NCI-H345 treated with DMSO at 0.1 percent for 48 hours (cell line): Measurements from ENCODE around the gene NEU1.

ENCODE experiments used
- DNase-seq: peaks from one replicate; lab custom pipeline; 2025; ENCODE audit not compliant: unreplicated experiment; lab: John Stamatoyannopoulos, UW

Gene NEU1

GRCh38 chr6:31896856-31897611 is 34.4 kb upstream of the NEU1 start:
- no peak for DNase-seq

- DNase-seq = no peak
Observed at GRCh38 chr6:31896493-31896855, 33.9 kb upstream of the NEU1 start.

DNA sequence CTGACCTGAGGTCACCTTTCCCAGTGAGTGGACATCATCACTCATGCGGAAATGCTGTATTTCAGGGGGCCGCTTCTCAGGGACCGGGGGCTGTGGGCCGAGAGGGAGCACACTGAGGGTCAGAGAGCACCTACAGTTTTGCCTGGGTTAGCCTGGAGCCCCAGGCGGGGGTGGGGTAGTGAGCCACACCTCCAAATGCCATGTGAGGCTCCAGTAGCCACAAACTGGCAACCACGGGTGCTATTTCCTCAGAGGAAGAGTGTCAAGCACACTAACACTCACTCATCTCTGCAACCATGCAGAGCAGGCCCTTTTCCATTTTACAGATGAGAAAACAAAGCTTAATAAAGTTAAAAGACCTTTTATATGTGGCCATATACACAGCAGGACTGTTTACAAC is 30.2 kb upstream of the NEU1 start:
- no peak for DNase-seq

GRCh38 chr6:31889331-31889972 is 26.8 kb upstream of the NEU1 start:
- no peak for DNase-seq

GRCh38 chr6:31888276-31889258 is 25.9 kb upstream of the NEU1 start:
- DNase-seq = no peak

- DNase-seq = no peak
Observed at GRCh38 chr6:31887173-31888007, 24.8 kb upstream of the NEU1 start.

DNA sequence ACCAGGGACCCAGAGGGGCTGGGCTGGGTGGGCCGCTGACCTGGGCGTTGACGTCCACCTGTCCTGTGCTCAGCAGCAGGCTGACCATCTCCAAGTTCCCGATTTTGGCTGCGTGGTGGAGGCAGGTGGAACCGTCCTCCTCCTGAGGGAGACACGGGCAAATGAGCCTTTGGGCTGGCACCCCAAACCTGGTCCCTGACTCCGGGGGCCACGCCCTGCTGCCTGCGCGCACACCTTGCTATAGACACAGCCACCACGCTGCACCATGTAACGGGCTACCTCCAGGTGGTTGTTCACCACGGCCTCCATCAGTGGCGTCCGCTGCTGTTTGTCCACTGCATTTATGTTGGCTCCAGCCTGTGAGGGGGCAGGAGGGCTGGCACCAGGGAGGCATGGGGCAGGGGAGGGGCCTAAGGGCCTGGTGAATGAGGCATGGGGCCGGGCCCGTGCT is 23.9 kb upstream of the NEU1 start:
- no peak for DNase-seq

DNA sequence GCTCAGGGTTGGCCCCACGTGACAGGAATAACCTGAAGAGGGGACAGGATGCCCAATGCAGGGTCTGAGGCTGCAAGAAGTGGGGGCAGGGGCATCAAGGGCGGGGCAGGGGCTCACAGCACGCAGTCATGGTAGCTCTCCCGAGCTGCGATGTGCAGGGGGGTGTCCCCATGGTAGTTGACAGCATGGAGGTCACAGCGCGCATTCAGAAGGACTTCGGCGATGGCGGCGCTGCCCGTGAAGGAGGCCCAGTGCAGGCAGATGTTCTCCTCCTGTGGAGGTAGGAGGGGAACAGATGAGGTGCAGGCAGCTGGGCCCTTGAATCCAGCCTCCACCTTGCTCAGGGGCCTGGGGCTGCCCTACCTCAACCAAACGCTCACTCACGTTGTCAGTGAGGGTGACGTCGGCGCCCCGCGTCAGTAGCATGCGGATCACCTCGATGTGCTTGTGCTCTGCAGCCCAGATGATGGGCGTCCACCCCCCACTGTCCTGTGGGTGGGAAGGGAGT is 22.0 kb upstream of the NEU1 start:
- no peak for DNase-seq

DNA sequence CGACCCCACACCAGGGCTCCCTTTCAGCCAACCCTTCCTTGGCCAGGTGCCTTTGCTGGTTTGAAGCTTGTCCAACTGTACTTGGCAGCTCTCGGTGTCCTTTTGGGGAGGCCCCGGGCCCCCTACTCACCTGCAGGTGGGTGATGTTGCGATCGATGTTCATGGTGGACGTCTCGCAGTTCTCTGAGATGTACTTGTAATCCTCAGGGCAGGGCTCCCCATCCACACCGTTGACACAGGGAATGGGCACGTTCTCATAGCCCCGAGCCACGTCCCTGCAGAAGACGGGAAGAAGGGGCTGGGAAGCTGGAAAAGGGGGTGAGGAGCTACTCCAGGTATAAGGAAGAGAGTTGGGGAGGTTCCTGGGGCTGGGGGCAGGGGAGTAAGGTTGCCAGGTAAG is 21.1 kb upstream of the NEU1 start:
- DNase-seq = no peak

- DNase-seq = no peak
Observed at GRCh38 chr6:31882344-31882743, 19.7 kb upstream of the NEU1 start.

DNA sequence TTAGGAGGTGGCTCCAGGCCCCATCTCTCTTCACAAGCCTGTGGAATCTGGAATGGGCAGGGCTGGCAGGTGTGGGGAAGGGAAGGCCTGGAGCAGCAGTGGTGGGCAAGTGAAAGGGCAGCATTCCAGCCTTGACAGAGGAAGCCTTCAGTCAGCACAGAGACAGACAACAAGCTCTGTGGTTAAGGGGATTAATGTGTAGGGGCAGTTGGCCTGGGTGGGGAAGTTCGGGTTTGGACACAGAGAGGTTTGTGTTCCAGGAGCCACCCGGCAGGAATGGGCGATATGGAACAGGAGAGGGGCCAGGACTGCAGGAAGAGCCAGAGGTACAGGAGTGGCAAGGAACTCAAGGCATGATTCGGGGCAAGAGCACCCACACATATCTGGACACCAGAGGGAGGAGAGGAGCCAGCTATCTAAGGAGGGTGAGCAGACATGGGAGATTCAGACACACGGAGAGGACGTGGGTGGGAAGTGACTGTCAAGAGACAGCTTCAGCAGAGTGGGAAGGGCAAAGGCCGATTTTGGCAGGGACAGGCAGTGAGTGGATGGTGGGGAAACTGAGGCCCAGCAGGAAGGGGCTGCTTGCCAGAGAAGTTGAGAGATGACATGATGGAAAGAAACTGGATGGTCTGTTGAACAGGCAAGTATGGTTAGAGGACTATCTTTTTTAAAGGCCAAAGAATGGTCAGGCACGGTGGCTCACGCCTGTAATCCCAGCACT is 18.7 kb upstream of the NEU1 start:
- DNase-seq = no peak

GRCh38 chr6:31880616-31881015 is 18.0 kb upstream of the NEU1 start:
- no peak for DNase-seq

GRCh38 chr6:31879901-31880300 is 17.3 kb upstream of the NEU1 start:
- no peak for DNase-seq

GRCh38 chr6:31879143-31879542 is 16.5 kb upstream of the NEU1 start:
- DNase-seq = no peak

GRCh38 chr6:31878726-31879125 is 16.1 kb upstream of the NEU1 start, which contains the start of gene SLC44A4:
SLC44A4 (minus strand) TSS chr6:31878997; CDS start chr6:31878980, 17 bp downstream.
- DNase-seq = no peak

- no peak for DNase-seq
Observed at GRCh38 chr6:31878222-31878621, 15.6 kb upstream of the NEU1 start.

GRCh38 chr6:31877651-31878161 is 15.1 kb upstream of the NEU1 start:
- no peak for DNase-seq

- no peak for DNase-seq
Observed at GRCh38 chr6:31877125-31877650, 14.6 kb upstream of the NEU1 start.

GRCh38 chr6:31876357-31876756 is 13.7 kb upstream of the NEU1 start:
- no peak for DNase-seq
